Measurements from ENCODE around the gene MT1M.
A peak's percentile ranks its signal among the peaks of the same experiment; 100 is the strongest.
"Not testable (repeated sequence)": the region's sequence is repeated elsewhere in the genome, so short reads cannot be mapped to it uniquely, and the experiment has no call there.

The MT1M gene

DNA sequence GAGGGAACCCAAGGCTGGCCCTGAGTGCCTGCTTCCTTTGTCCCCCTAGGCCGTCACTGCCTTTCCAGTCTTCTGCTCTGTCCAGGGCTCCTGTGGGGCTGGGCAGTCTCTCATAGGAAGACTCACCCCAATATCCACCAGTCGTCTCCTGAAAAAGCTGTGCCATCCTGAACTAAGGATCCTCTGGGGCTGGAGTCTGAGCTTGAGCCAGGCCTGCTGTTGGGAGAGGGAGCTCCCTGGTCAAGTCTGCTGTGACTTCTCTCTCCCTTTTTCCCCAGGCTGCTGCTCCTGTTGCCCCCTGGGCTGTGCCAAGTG, 38.1 kb downstream of the MT1M start:
- peak in 2 of 10 donors; percentile 16 to 27 for DNase-seq
- intact Hi-C loops (cut with DNase I) = no loop called here

DNA sequence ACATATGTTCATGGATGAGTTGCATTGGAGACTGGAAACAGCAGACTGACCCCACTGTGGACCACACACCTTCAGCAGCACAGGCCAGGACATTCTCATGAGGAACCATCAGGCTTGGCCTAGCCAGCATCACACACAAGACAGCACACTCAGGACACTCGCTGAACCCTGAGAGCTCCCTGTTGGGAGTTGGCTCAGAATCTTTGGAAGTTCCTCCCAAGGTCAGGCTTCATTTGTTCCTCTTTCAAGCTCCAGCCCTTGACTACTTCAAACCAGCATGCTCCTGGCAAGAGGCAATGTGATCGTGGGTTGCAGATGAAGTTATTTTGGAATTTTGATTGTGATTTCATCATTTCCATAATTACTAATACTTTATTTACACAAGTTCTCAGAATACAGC, 39.2 kb downstream of the MT1M start:
- intact Hi-C loops (cut with DNase I); DNase-seq: not testable (repeated sequence)

- peak in 1 of 10 donors; percentile 5 for DNase-seq
- intact Hi-C loops (cut with DNase I) = not testable (repeated sequence)
Observed at GRCh38 chr16:56672171-56672570, 39.7 kb downstream of the MT1M start.

GRCh38 chr16:56672761-56673536, 40.5 kb downstream of the MT1M start:
- intact Hi-C loops (cut with DNase I) = no loop called here
- peak in 1 of 10 donors; percentile 12 for DNase-seq

- intact Hi-C loops (cut with DNase I) = no loop called here
Observed at GRCh38 chr16:56673921-56674320, 41.5 kb downstream of the MT1M start.

GRCh38 chr16:56674570-56674969, 42.1 kb downstream of the MT1M start:
- DNase-seq; intact Hi-C loops (cut with DNase I): not testable (repeated sequence)

More at GRCh38 chr16:56673921-56674320, 41.5 kb downstream of the MT1M start:
- peak in 1 of 10 donors; percentile 73 for DNase-seq

DNA sequence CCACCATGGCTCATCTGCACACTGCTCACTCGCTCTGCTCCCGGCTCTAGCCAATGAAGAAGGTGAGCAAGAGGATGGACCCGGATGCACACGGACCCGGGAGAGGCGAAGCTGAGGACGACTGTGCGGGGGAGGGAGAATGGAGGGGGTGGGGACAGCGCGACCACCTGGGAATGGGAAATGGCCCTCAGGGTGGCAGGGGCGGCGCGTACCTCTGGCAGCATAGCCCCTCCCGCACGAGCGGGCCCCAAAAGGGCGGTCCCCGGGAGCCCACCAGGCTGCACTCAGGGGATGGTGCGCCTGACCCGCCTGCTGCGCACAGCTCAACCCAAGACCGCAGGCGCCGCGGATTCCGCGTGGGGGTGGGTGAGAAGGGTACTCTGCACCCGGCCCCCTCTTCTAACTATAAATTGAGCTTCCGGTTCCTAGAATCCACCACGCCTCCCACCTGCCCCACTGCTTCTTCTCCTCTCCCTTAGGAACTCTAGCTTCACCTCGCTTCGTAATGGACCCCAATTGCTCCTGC, 43.3 kb downstream of the MT1M start:
- intact Hi-C loops (cut with DNase I) = no loop called here
- peak in 1 of 10 donors; percentile 55 for DNase-seq

- peak in 1 of 10 donors; percentile 25 for DNase-seq
- intact Hi-C loops (cut with DNase I) = no loop called here
Observed at GRCh38 chr16:56677474-56677873, 45.0 kb downstream of the MT1M start.

DNA sequence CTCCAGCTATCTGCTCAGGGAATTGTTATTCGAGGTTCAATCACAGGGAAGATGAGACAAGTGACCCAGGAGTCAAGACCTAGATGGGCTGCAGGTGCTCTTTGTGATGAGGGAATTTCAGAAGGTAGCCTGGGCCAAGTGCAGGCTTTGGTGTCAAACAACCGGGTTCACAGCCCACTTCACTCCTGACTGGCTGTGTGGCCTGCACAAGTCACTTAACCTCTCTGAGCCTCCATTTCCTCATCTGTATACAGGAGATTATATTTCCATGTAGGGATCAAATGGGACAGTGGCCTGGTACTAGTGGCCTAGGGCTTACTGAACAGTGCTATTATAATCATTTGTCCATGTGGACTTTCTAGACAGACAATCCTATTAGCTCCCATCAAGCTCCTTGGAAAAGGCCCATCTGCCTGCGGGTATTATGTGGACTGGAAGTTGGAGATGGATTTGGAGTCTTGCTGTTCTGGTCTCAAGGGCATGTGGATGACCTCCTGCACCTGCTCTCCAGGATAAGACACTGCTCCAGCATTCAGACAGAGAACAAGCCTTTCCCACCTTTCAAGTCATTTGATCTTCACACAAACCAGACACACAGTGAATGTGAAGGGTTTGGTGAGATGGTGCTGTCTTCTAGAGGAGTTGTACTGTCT, 46.7 kb downstream of the MT1M start:
- DNase-seq = no peak
- intact Hi-C loops (cut with DNase I) = no loop called here

GRCh38 chr16:56679818-56680217, 47.4 kb downstream of the MT1M start:
- no peak for DNase-seq
- intact Hi-C loops (cut with DNase I) = no loop called here

DNA sequence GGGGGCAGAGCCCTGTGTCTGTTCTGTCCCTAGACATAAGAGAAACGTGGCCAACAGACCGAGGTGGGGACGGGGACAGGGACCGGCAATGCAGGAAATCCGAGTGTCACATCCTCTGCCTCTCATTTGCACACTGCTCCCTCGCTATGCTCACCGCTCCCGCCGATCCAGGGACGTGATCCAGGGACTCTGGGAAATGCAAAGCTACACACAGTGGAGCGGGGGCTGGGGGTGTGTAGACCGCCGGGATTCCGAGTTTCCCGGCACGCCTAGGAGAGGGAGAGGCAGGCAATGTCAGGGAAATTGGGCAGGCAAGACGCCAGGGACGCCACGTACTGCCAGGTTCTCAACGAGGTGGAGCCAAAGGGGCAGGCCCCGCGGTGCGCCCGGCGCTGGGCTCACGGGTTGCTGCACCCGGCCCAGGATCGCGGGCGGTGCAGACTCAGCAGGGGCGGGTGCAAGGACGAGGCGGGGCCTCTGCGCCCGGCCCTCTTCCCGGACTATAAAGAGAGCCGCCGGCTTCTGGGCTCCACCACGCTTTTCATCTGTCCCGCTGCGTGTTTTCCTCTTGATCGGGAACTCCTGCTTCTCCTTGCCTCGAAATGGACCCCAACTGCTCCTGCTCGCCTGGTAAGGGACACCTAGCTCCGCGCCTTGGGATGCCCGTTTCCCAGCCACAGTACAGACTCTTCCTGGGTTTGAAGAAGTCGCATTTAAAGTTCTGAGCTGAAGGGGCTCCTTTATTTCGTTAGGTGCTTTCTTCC, 49.7 kb downstream of the MT1M start, which contains the start of gene MT1X:
TSS of gene MT1X (plus strand) at position 532 of the 764 bp plus-strand sequence. CDS start at position 603, 71 bp downstream.
- DNase-seq = peak; percentile 68 to 98 (median 86)
- intact Hi-C loops (cut with DNase I) = loop anchor here (2.0 kb wide), 1 partner anchor 73 kb away; the partner anchor contains the start of gene MT2A

GRCh38 chr16:56682703-56683397, 50.4 kb downstream of the MT1M start:
- intact Hi-C loops (cut with DNase I) = loop anchor here (2.0 kb wide), 1 partner anchor 74 kb away; the partner anchor contains the start of gene MT2A
- peak in 1 of 10 donors; percentile 80 for DNase-seq
